IgD-negative memory B cell (primary cell): ENCODE measurements around the gene ARHGAP24. TPM values are rescaled to one million over a fixed set of nuclear protein-coding genes. Genes with fewer than 3 reads are reported as not detected.
"Not testable (repeated sequence)": the region's sequence is repeated elsewhere in the genome, so short reads cannot be mapped to it uniquely, and the experiment has no call there.

ENCODE experiments used
- H3K27ac Mint-ChIP-seq, 3 donors: one replicate each; pipeline ENCODE4 v1.8.0; 2020 to 2022; ENCODE audit warnings: mild to moderate bottlenecking in 3 of 3, mixed read lengths in 3 of 3, moderate library complexity in 1 of 3
- H3K27me3 Mint-ChIP-seq: one replicate; pipeline ENCODE4 v1.8.0; 2021; ENCODE audit warnings: mixed read lengths
- H3K36me3 Mint-ChIP-seq: one replicate; pipeline ENCODE4 v1.8.0; 2020; ENCODE audit warnings: mild to moderate bottlenecking, mixed read lengths
- H3K4me1 Mint-ChIP-seq, 3 donors: one replicate each; pipeline ENCODE4 v1.8.0; 2020 to 2022; ENCODE audit warnings: mixed read lengths in 3 of 3, mild to moderate bottlenecking in 1 of 3
- H3K4me3 Mint-ChIP-seq, 4 donors: one replicate each; pipeline ENCODE4 v1.8.0; 2020 to 2022; ENCODE audit warnings: mild to moderate bottlenecking in 4 of 4, mixed read lengths in 4 of 4, moderate library complexity in 3 of 4
- H3K9me3 Mint-ChIP-seq, 3 donors: one replicate each; pipeline ENCODE4 v1.8.0; 2020 to 2021; ENCODE audit warnings: mixed read lengths in 3 of 3, mild to moderate bottlenecking in 1 of 3
- polyA plus RNA-seq: library from polyadenylated mRNA; unstranded; fragments of 300-500 nt; fragmentation: Illumina TruSeq; gene quantifications from one replicate; pipeline ENCODE4 v1.2.3, GENCODE V29; 2021

The ARHGAP24 gene
- polyA plus RNA-seq, 1 donor from 2014 or later = 93.4 TPM

- Mint-ChIP-seq H3K9me3 (peaks cover 3 to 4% (median 4%) of the 10 kb centered on the region in 3 donors), H3K36me3 (peaks cover 14% of the 10 kb centered on the region)
Measured at GRCh38 chr4:85650908-85651307, 176.0 kb downstream of the ARHGAP24 start.

GRCh38 chr4:85656759-85657505, 182.0 kb downstream of the ARHGAP24 start:
- Mint-ChIP-seq H3K4me1 (peaks cover 32 to 51% (median 38%) of the 10 kb centered on the region in 3 donors), H3K27ac (peak overlapping the region; percentile 67 to 98 (median 84)), H3K9me3 (no peaks in the 10 kb centered on the region), H3K36me3 (peaks cover 14% of the 10 kb centered on the region), H3K27me3 (no peaks in the 10 kb centered on the region), H3K4me3 (peak overlapping the region in 3 of 4 donors; percentile 26 to 86 (median 65))

More at GRCh38 chr4:85650908-85651307, 176.0 kb downstream of the ARHGAP24 start:
- Mint-ChIP-seq H3K27me3 (no peaks in the 10 kb centered on the region), H3K4me3 (no peak overlapping the region), H3K4me1 (peaks cover 5 to 37% (median 21%) of the 10 kb centered on the region in 3 donors), H3K27ac (no peak overlapping the region)

GRCh38 chr4:85658766-85659439, 184.0 kb downstream of the ARHGAP24 start:
- Mint-ChIP-seq H3K27me3 (no peaks in the 10 kb centered on the region), H3K36me3 (peaks cover 5% of the 10 kb centered on the region), H3K9me3 (no peaks in the 10 kb centered on the region), H3K4me1 (peaks cover 29 to 45% (median 37%) of the 10 kb centered on the region in 3 donors), H3K4me3 (peak overlapping the region in 3 of 4 donors; percentile 36 to 59 (median 49)), H3K27ac (peak overlapping the region; percentile 91 to 96 (median 95))

- Mint-ChIP-seq H3K4me1 (peaks cover 29 to 42% (median 37%) of the 10 kb centered on the region in 3 donors), H3K36me3 (peaks cover 7% of the 10 kb centered on the region), H3K27ac (peak overlapping the region; percentile 91 to 95 (median 94)), H3K27me3 (no peaks in the 10 kb centered on the region), H3K9me3 (peaks cover 0 to 3% (median 0%) of the 10 kb centered on the region in 3 donors), H3K4me3 (peak overlapping the region; percentile 58 to 85 (median 82))
Measured at GRCh38 chr4:85659610-85660218, 184.8 kb downstream of the ARHGAP24 start.

DNA sequence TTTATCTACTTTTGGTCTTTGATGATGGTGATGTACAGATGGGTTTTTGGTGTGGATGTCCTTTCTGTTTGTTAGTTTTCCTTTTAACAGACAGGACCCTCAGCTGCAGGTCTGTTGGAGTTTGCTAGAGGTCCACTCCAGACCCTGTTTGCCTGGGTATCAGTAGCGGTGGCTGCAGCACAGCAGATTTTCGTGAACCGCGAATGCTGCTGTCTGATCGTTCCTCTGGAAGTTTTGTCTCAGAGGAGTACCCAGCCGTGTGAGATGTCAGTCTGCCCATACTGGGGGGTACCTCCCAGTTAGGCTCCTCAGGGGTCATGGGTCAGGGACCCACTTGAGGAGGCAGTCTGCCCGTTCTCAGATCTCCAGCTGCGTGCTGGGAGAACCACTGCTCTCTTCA, 191.7 kb downstream of the ARHGAP24 start:
- not testable (repeated sequence) for H3K27me3 Mint-ChIP-seq, H3K4me3 Mint-ChIP-seq, H3K36me3 Mint-ChIP-seq, H3K9me3 Mint-ChIP-seq
- Mint-ChIP-seq H3K27ac (peak overlapping the region in 2 of 3 donors; percentile 6 to 66), H3K4me1 (peaks cover 22 to 41% (median 33%) of the 10 kb centered on the region in 3 donors)

- H3K27me3 Mint-ChIP-seq = no peaks in the 10 kb centered on the region
- peaks cover 4% of the 10 kb centered on the region for H3K36me3 Mint-ChIP-seq
- peak overlapping the region; percentile 1 to 89 (median 75) for H3K27ac Mint-ChIP-seq
- H3K4me1 Mint-ChIP-seq = peaks cover 43 to 63% (median 59%) of the 10 kb centered on the region in 3 donors
- peaks cover 4 to 8% (median 5%) of the 10 kb centered on the region in 3 donors for H3K9me3 Mint-ChIP-seq
- peak overlapping the region in 1 of 4 donors; percentile 35 for H3K4me3 Mint-ChIP-seq
Measured at GRCh38 chr4:85669204-85669603, 194.3 kb downstream of the ARHGAP24 start.

- Mint-ChIP-seq H3K27ac (peak overlapping the region in 2 of 3 donors; percentile 36 to 60), H3K9me3 (peaks cover 4 to 7% (median 5%) of the 10 kb centered on the region in 3 donors), H3K4me1 (peaks cover 43 to 71% (median 67%) of the 10 kb centered on the region in 3 donors), H3K27me3 (no peaks in the 10 kb centered on the region), H3K36me3 (peaks cover 3% of the 10 kb centered on the region), H3K4me3 (peak overlapping the region in 1 of 4 donors; percentile 72)
Measured at GRCh38 chr4:85669992-85670548, 195.1 kb downstream of the ARHGAP24 start.

- Mint-ChIP-seq H3K4me1 (peaks cover 46 to 75% (median 62%) of the 10 kb centered on the region in 3 donors), H3K9me3 (peaks cover under 1 to 4% (median 2%) of the 10 kb centered on the region in 3 donors), H3K27me3 (no peaks in the 10 kb centered on the region), H3K4me3 (peak overlapping the region in 3 of 4 donors; percentile 16 to 52 (median 49)), H3K36me3 (peaks cover 5% of the 10 kb centered on the region), H3K27ac (peak overlapping the region; percentile 36 to 69 (median 63))
Measured at GRCh38 chr4:85671120-85671519, 196.2 kb downstream of the ARHGAP24 start.

GRCh38 chr4:85672116-85672515, 197.2 kb downstream of the ARHGAP24 start:
- peaks cover 52 to 82% (median 71%) of the 10 kb centered on the region in 3 donors for H3K4me1 Mint-ChIP-seq
- peak overlapping the region; percentile 36 to 83 (median 63) for H3K27ac Mint-ChIP-seq
- peak overlapping the region; percentile 48 to 65 (median 58) for H3K4me3 Mint-ChIP-seq
- peaks cover 0 to 4% (median 0%) of the 10 kb centered on the region in 3 donors for H3K9me3 Mint-ChIP-seq
- peaks cover 5% of the 10 kb centered on the region for H3K36me3 Mint-ChIP-seq
- no peaks in the 10 kb centered on the region for H3K27me3 Mint-ChIP-seq

GRCh38 chr4:85672959-85673358, 198.0 kb downstream of the ARHGAP24 start:
- Mint-ChIP-seq H3K27me3 (no peaks in the 10 kb centered on the region), H3K27ac (peak overlapping the region; percentile 36 to 89 (median 83)), H3K9me3 (peaks cover 0 to 2% (median 0%) of the 10 kb centered on the region in 3 donors), H3K4me3 (peak overlapping the region; percentile 11 to 65 (median 50)), H3K4me1 (peaks cover 53 to 79% (median 69%) of the 10 kb centered on the region in 3 donors), H3K36me3 (peaks cover 2% of the 10 kb centered on the region)

DNA sequence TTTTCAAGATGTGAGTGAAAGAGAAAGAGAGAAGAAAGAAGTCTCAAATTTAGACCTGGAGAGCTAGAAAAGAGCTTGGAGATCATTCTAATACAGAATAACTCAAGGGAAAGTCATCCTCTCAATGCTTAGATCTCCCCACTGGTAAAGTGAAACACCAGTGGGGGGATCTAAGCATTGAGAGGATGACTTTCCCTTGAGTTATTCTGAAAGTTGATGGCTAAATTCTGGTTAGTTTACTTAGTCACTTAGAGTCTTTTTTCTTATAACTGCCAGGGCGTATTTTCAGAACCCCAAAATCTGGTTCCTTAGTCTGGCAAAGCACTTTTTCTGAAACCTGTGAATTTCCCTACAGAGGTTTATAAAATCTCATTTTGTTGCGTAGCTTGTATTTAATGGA, 198.6 kb downstream of the ARHGAP24 start:
- Mint-ChIP-seq H3K4me1 (peaks cover 47 to 78% (median 65%) of the 10 kb centered on the region in 3 donors), H3K27ac (peak overlapping the region; percentile 36 to 90 (median 43)), H3K36me3 (peaks cover 2% of the 10 kb centered on the region), H3K27me3 (no peaks in the 10 kb centered on the region), H3K9me3 (peaks cover 0 to 2% (median 0%) of the 10 kb centered on the region in 3 donors), H3K4me3 (peak overlapping the region; percentile 53 to 89 (median 74))

DNA sequence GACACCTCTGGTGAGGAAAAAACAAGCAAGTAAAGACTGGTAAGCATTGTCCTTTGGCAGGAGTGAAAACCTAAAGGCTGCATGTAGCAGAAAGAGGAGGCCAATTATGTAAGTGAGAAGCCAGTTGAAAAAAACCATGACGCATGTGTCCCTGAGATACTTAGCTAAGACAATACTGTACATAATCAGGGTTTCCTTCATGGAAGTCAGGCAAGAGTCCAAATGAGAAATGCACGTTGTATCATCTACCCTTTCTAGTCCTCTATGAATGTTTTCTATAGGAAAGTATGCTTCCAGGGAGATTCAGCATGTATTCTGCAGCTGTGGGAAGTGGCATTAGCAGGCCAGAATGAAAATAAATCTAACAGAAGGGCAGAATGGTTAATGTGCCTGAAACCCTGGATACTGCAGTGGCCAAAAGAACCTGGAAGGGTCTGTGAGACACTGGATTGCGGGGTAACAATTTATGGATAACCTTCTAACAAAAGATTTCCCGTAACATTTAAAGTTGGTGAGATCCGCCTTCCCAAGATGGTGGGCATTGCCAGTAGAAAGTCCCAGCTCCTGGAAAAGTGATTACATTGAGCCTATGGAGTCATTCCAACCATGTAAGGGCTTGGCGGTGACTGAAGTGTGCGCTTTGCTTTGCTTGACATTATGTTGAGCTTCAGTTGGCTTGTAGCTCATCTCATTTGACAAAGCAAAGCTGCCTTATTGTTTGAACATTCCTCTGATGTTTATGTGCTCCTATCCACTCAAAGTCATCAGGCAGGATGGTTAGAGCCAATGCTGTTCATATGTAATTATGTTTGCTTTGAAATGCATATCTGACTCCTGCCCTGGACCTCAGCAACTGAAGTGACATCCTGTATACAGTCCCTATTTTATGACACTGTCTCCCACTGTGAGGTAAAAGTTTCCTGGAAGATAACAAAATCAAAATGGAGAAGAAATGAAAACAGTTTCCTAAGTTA, 200.4 kb downstream of the ARHGAP24 start:
- peaks cover 0 to 5% (median 0%) of the 10 kb centered on the region in 3 donors for H3K9me3 Mint-ChIP-seq
- peak overlapping the region; percentile 36 to 90 (median 43) for H3K27ac Mint-ChIP-seq
- H3K4me1 Mint-ChIP-seq = peaks cover 54 to 82% (median 73%) of the 10 kb centered on the region in 3 donors
- peaks cover 6% of the 10 kb centered on the region for H3K36me3 Mint-ChIP-seq
- H3K4me3 Mint-ChIP-seq = peak overlapping the region in 2 of 4 donors; percentile 18 to 25
- H3K27me3 Mint-ChIP-seq = no peaks in the 10 kb centered on the region

- peaks cover 6% of the 10 kb centered on the region for H3K36me3 Mint-ChIP-seq
- H3K9me3 Mint-ChIP-seq = peaks cover 0 to 5% (median 0%) of the 10 kb centered on the region in 3 donors
- H3K4me3 Mint-ChIP-seq = no peak overlapping the region
- H3K27ac Mint-ChIP-seq = peak overlapping the region in 2 of 3 donors; percentile 44 to 91
- no peaks in the 10 kb centered on the region for H3K27me3 Mint-ChIP-seq
- peaks cover 51 to 79% (median 75%) of the 10 kb centered on the region in 3 donors for H3K4me1 Mint-ChIP-seq
Measured at GRCh38 chr4:85676050-85676425, 201.1 kb downstream of the ARHGAP24 start.
